Activated CD4-positive, alpha-beta T cell treated with anti-CD3 and anti-CD28 coated beads, Interleukin-2, amount 50 U/mL, for 4 hours (primary cell): ENCODE data around the gene IGF1.

Experiments
- DNase-seq, 2 experiments: peaks; one replicate each; pipeline ENCODE4 v3.0.0-alpha.2; 2020

Gene IGF1

GRCh38 chr12:102425109-102426039 is 55.0 kb downstream of the IGF1 start:
- no peak for DNase-seq

GRCh38 chr12:102423462-102423861 is 56.9 kb downstream of the IGF1 start:
- no peak for DNase-seq

GRCh38 chr12:102421802-102422583 is 58.4 kb downstream of the IGF1 start:
- no peak for DNase-seq

GRCh38 chr12:102419094-102419764 is 61.1 kb downstream of the IGF1 start:
- no peak for DNase-seq

- no peak for DNase-seq
Measured at GRCh38 chr12:102417055-102417454, 63.3 kb downstream of the IGF1 start.

GRCh38 chr12:102415515-102415914 is 64.8 kb downstream of the IGF1 start:
- DNase-seq = no peak

- DNase-seq = no peak
Measured at GRCh38 chr12:102413396-102413795, 67.0 kb downstream of the IGF1 start.

GRCh38 chr12:102410511-102410910 is 69.9 kb downstream of the IGF1 start:
- DNase-seq = no peak

- no peak for DNase-seq
Measured at GRCh38 chr12:102408487-102409297, 71.7 kb downstream of the IGF1 start.

- no peak for DNase-seq
Measured at GRCh38 chr12:102407776-102408486, 72.4 kb downstream of the IGF1 start.

- no peak for DNase-seq
Measured at GRCh38 chr12:102406033-102406584, 74.3 kb downstream of the IGF1 start.

- no peak for DNase-seq
Measured at GRCh38 chr12:102401087-102401486, 79.3 kb downstream of the IGF1 start.

- no peak for DNase-seq
Measured at GRCh38 chr12:102399653-102400052, 80.7 kb downstream of the IGF1 start.

- no peak for DNase-seq
Measured at GRCh38 chr12:102396276-102396675, 84.1 kb downstream of the IGF1 start.

- no peak for DNase-seq
Measured at GRCh38 chr12:102394200-102394599, 86.2 kb downstream of the IGF1 start.

- DNase-seq = no peak
Measured at GRCh38 chr12:102390068-102390467, 90.3 kb downstream of the IGF1 start.

GRCh38 chr12:102388469-102388868 is 91.9 kb downstream of the IGF1 start:
- no peak for DNase-seq

- DNase-seq = no peak
Measured at GRCh38 chr12:102385343-102385742, 95.0 kb downstream of the IGF1 start.

- no peak for DNase-seq
Measured at GRCh38 chr12:102379346-102380162, 100.8 kb downstream of the IGF1 start.

GRCh38 chr12:102376781-102377180 is 103.6 kb downstream of the IGF1 start:
- DNase-seq = no peak
